SK-N-DZ (cell line): ENCODE data around the gene BSPRY.
"Not testable (repeated sequence)": the region's sequence is repeated elsewhere in the genome, so short reads cannot be mapped to it uniquely, and the experiment has no call there.

Source experiments
- DNase-seq: peaks from one replicate; pipeline ENCODE4 v3.0.0-alpha.2; 2015; ENCODE audit warnings: low spot score

The BSPRY gene

GRCh38 chr9:113369855-113370140 lies 20.5 kb downstream of the BSPRY start:
- no peak for DNase-seq

GRCh38 chr9:113370806-113371325 lies 21.5 kb downstream of the BSPRY start:
- DNase-seq, result no peak

GRCh38 chr9:113372059-113372458 lies 22.7 kb downstream of the BSPRY start:
- no peak for DNase-seq

- no peak for DNase-seq
Measured at GRCh38 chr9:113373256-113373655, 23.9 kb downstream of the BSPRY start.

DNA sequence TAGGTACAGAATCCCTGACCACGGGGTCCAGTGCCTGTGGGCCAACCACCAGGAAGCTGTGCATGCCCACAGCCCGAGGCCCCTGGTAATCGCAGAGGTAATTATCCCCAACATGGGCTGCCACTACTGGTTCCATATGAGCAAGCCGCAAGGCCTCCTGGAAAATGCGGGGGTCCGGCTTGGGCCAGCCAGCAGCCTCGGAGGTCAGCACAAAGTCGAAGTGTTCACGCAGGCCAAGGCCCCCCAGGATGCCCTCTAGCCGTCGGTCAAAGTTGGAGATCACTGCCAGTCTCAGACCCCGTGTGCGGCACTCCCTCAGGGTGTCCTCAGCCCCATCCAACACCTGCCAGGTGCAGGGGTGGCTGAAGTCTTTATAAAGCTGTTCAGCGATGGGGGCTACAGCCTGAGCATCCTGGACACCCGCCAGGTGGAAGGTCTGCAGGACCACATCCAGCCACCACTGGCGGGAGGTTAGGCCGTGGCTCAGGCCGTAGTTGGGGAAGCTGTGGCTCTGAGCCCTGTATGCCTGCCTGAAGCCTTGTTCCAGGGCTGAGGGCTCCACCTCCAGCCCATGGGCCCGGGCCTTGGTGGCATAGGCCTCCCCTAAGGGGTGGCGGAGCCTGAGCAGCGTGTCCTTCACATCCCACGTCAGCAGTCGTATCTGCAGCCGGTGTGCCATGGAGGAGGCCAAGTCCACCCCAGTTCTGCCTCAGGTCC lies 24.5 kb downstream of the BSPRY start:
- DNase-seq, result no peak

- DNase-seq, result no peak
Measured at GRCh38 chr9:113375057-113376023, 26.0 kb downstream of the BSPRY start.

DNA sequence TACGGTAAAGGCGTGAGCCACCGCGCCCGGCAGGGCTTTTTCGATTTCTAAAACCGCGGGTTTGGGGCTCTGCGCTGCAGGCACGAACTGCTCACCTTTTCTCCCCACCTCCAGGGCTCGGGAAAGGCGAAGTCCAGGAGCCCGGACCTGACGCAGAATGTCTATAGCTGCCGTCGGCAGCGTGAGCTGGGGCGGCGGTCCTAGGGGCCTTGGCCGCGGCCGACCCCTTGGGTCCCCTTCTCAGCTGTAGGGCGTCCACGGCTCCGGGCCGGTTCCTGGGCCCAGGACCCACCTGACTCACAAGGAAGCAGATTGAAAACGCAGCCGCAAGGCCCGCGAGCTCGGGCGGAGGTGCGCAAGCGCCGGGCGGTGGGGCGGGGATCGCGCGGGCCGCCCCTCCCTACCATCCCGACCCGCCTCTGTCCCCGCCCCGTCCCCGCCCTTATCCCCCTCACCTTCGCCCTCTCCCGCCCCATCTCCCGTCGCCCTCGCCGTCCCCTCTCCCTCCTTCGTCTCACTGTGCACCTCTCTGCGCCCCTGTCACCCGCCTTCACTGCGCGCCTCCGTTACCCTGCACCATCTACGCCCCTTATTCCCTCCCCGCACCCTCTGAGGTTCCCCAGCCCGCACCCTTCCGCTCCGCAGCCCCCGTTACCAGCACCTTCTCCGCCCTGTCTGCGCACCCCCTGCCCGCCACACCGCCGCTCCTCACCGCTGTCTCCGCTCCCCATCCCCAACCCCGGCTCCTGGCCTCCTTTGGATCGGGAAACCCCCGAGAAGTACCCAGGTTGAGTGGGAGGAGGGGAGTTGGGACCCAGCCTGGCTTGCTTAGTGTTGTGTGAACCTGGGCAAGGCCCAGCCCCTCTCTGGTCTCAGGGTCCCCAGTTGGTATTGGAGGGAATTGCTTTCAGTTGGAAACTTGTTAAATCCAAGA lies 27.6 kb downstream of the BSPRY start, which contains the start of gene HDHD3:
TSS of gene HDHD3 (minus strand) at position 353 of the 934 bp plus-strand sequence. CDS start 2,632 bp downstream, outside the sequence.
- peak; percentile 72 for DNase-seq

- not testable (repeated sequence) for DNase-seq
Measured at GRCh38 chr9:113379094-113379828, 29.9 kb downstream of the BSPRY start.

DNA sequence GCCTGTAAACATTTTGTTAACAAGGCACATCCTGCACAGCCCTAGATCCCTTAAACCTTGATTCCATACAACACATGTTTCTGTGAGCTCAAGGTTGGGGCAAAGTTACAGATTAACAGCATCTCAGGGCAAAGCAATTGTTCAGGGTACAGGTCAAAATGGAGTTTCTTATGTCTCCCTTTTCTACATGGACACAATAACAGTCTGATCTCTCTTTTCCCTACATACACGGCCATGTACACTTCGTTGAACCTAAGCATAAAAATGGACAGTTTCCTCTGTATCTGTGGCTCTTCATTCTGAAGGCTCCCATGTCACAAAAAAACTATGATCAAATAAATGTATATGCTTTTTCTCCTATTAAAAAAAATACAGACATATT lies 30.5 kb downstream of the BSPRY start:
- DNase-seq, result not testable (repeated sequence)

GRCh38 chr9:113380869-113381378 lies 31.6 kb downstream of the BSPRY start:
- DNase-seq, result no peak

DNA sequence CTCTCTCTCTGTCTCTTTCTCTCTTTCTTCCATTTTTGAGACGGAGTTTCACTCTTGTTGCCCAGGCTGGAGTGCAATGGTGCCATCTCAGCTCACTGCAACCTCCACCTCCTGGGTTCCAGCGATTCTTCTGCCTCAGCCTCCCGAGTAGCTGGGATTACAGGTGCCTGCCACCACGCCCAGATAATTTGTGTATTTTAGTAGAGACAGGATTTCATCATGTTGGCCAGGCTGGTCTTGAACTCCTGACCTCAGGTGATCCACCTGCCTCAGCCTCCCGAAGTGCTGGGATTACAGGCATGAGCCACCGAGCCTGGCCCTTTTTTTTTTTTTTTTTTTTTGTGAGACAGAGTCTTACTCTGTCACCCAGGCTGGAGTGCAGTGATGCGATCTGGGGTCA lies 32.1 kb downstream of the BSPRY start:
- not testable (repeated sequence) for DNase-seq

DNA sequence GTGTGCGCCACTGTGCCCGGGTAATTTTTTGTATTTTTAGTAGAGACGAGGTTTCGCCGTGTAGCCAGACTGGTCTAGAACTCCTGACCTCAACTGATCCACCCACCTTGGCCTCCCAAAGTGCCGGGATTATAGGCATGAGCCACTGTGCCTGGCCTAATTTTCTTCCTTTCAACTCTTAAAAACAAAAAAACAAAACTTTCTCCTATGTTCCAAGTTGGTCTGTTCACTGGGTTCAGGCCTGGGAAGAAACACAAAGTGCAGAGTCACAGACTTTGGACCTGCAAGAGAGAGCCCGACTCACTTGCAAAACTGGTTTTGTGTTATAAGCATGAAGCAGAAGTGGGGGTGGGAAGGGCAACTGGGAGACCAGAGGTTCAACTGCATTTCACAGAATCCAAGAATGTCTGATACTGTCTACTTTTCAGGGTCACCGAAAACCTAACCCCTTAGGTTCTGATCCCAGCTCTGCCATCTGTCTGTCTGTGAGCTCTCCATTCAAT lies 32.6 kb downstream of the BSPRY start:
- DNase-seq, result no peak

DNA sequence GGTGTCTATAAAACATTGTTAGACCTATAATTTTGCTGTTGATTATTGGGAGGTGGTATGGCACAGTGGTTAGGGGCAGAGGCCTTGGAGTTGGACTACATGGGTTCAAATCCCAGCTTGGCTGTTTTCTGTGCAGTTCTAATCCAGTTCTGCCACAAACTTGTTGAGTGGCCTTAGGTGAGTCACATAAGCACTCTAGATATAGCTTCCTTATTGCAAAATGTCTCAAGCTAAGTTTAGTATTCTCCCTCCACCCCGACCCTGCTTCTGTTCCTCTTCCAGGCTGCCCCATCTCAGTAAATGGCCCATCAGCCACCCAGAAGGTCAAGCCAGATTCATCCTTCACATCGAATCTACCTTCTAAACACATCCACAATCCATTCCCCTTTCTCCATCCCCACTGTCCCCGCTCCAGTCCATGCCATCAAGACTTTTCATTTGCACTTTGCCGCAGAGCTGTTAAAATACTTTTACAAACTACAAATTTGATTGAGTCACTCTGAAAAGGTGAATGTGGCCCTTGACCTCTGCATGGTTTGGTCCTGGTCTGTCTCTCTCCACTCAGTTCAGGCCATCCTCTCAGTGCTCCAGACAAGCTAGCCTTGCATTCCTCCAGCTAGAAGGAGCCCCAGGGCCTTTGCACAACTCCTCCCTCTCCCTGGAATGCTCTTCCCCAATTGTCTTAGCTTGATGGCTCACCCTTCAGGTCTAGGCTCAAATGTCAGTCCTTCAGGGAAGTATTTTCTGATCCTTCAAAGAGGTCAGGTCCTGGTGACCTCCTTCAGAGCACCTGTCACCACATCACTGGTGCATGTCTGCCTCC lies 37.4 kb downstream of the BSPRY start:
- no peak for DNase-seq

DNA sequence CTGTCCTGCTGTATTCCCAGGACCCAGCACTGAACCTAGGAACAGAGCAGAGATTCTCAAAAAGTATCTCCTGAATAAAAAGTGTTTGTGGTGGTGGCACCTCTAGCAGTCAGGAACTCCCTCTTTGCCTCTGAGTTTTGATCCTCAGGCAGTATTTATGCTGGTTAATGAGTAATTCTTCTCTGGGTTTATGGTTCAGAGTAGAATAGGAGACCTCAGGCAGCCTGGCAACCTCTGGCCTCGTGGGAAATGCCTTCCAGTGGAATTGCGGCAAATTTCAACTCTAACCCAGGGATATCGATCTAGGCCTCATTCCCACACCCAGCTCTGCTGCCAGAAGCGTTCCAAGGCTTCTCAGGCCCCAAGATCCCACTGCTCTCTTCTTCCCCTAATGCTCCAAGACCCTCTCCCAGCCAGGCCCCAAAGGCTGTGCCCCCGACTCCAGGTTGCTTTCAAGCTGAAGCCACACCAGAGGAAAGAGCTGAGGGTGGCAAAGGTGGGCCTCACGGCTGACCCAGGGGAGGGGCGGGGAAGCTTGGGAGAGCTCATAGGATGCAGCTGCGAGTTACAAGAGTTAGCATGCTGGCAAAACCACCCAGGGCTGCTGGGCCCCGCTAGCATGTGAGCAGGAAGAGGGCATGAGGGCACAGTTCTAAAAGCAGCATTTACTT lies 38.4 kb downstream of the BSPRY start:
- DNase-seq, result no peak

- DNase-seq, result no peak
Measured at GRCh38 chr9:113388833-113389232, 39.5 kb downstream of the BSPRY start.

DNA sequence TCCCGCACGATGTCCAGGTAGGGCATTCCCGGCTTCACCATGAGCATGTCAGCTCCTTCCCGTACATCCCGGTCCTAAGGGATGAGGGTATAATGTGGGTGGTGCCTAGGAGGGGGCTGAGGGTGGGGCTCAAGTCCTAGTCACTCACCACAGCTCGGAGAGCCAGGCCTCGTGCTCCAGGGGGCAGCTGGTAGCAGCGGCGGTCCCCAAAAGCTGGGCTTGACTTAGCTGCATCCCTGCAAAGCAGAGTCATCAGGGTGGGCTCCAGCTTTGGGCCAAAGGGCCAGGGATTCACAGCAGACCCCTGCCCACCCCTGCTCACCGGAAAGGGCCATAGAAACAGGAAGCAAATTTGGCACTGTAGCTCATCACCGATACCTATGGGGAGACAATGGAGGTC lies 40.1 kb downstream of the BSPRY start:
- DNase-seq, result no peak

DNA sequence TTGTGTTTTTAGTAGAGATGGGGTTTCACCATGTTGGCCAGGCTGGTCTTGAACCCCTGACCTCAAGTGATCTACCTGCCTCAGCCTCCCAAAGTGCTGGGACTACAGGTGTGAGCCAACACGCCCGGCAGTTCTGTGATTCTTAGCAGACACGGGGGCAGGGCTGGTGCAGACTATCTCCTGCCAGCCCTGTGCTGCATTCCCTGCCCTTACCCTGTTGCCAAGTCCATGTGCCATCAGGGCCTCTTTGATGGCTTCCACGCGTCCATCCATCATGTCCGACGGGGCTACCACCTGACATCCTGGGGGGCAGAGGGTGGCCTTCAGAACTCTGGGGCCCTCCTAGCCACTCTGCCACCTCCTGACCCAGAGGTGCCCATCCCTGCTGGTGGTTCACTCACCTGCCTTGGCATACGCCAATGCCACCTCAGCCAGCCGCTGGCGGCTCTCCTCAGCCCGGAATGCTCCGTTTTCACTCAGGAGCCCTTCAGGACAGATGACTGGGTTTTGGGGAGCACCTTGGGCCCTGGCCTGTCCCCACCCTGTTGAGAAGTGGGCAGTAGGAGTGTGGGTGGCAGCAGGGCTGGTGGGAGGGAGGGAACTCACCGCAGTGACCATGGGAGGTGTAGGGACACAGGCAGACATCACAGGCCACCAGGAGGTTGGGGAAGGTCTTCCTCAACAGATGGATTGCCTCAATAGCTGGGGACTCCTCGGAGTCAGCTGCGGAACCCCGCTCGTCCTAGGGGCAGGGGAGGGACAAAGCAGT lies 41.0 kb downstream of the BSPRY start:
- DNase-seq, result no peak

- DNase-seq, result no peak
Measured at GRCh38 chr9:113391917-113392316, 42.6 kb downstream of the BSPRY start.
